H54 (cell line): ENCODE data around the gene CDCA4.

Experiments used
- DNase-seq: peaks from one replicate; pipeline ENCODE4 v3.0.0; 2011; ENCODE audit warnings: low spot score, mixed read lengths; ENCODE audit not compliant: insufficient read length
- FAIRE-seq: peaks from 3 replicates; lab custom pipeline; 2011; peaks lifted over from hg19 to GRCh38; lab: Jason Lieb, UNC
- POLR2A ChIP-seq: IDR thresholded peaks from 2 replicates; pipeline ENCODE4 v1.6.1; 2011; ENCODE audit warnings: low read depth, mild to moderate bottlenecking, low read length

The CDCA4 gene

GRCh38 chr14:104977681-104978653, 42.9 kb downstream of the CDCA4 start, which contains the start of gene AHNAK2:
Gene AHNAK2 (minus strand): TSS chr14:104978374. CDS start chr14:104978237, 137 bp downstream.
- TF ChIP-seq POLR2A: peak; percentile 39
- FAIRE-seq (no peak), DNase-seq (no peak)

GRCh38 chr14:104977008-104977680, 43.7 kb downstream of the CDCA4 start:
- FAIRE-seq: no peak
- TF ChIP-seq POLR2A: no peak
- no peak for DNase-seq

- TF ChIP-seq POLR2A: no peak
- DNase-seq: peak; percentile 82
- peak; percentile 62 for FAIRE-seq
Measured at GRCh38 chr14:104976198-104977007, 44.5 kb downstream of the CDCA4 start.

GRCh38 chr14:104975481-104976197, 45.2 kb downstream of the CDCA4 start:
- TF ChIP-seq POLR2A: no peak
- DNase-seq: no peak
- no peak for FAIRE-seq

GRCh38 chr14:104974665-104975390, 46.1 kb downstream of the CDCA4 start:
- TF ChIP-seq POLR2A: no peak
- no peak for FAIRE-seq
- no peak for DNase-seq

- no peak for FAIRE-seq
- DNase-seq: no peak
- no peak for TF ChIP-seq POLR2A
Measured at GRCh38 chr14:104974146-104974541, 46.7 kb downstream of the CDCA4 start.

GRCh38 chr14:104973385-104974145, 47.3 kb downstream of the CDCA4 start:
- TF ChIP-seq POLR2A: no peak
- DNase-seq (peak; percentile 86), FAIRE-seq (peak; percentile 11)

GRCh38 chr14:104973135-104973384, 47.8 kb downstream of the CDCA4 start:
- FAIRE-seq (peak; percentile 79), DNase-seq (no peak)
- 0 out of 2 replicates have a peak, but pooled peaks have one; percentile 18 for TF ChIP-seq POLR2A

- FAIRE-seq: peak; percentile 38
- DNase-seq: peak; percentile 75
- TF ChIP-seq POLR2A: 0 out of 2 replicates have a peak, but pooled peaks have one; percentile 13
Measured at GRCh38 chr14:104972301-104973134, 48.4 kb downstream of the CDCA4 start.

GRCh38 chr14:104971447-104972240, 49.2 kb downstream of the CDCA4 start:
- no peak for DNase-seq
- TF ChIP-seq POLR2A: no peak
- no peak for FAIRE-seq
